Pancreas (tissue), 10 donors: ENCODE results near the gene GOLGA7B. TPM values are rescaled to one million over a fixed set of nuclear protein-coding genes. Genes with fewer than 3 reads are reported as not detected.

ENCODE experiments used
- ATAC-seq, 4 donors: fragments of 200-7000 bp; cut with Tn5 transposase; one replicate each; pipeline versions ENCODE4 v1.8.0 to v1.9.1; 2020; ENCODE audit warnings: mild to moderate bottlenecking in 4 of 4, moderate library complexity in 4 of 4
- DNase-seq, 6 donors: peaks; one replicate each; pipeline ENCODE4 v3.0.0-alpha.2; 2020
- FAIRE-seq: peaks from 2 replicates; lab custom pipeline; 2012; peaks lifted over from hg19 to GRCh38; lab: Jason Lieb, UNC
- H3K27ac ChIP-seq, 4 donors: fragments of 200-600 bp; sonication (generic); 1 replicate in 3 of 4; 2 replicates in 1 of 4; pipeline versions ENCODE4 v1.5.0 to v1.8.0; 2020
- H3K27me3 ChIP-seq, 4 donors: fragments of 200-600 bp; one replicate each; pipeline ENCODE4 v1.8.0; 2021
- H3K36me3 ChIP-seq, 3 donors: fragments of 200-600 bp; sonication (generic) in 1 of 3; one replicate each; pipeline versions ENCODE4 v1.5.0 to v1.8.0; 2020 to 2021
- H3K4me1 ChIP-seq, 3 donors: fragments of 200-600 bp; one replicate each; pipeline ENCODE4 v1.8.0; 2021
- H3K4me3 ChIP-seq, 4 donors: fragments of 200-600 bp; sonication (generic) in 2 of 4; one replicate each; pipeline versions ENCODE4 v1.5.0 to v1.8.0; 2020 to 2021
- H3K9me3 ChIP-seq, 4 donors: fragments of 200-600 bp; one replicate each; pipeline ENCODE4 v1.8.0; 2021
- CTCF ChIP-seq, 4 donors: fragments of 200-600 bp; sonication (generic) in 3 of 4; IDR thresholded peaks; one replicate each; pipeline versions ENCODE4 v1.5.0 to v1.8.0; 2021; ENCODE audit warnings: antibody characterized with exemption in 4 of 4
- WGBS, 2 donors: extraction: QIAGEN DNeasy Blood & Tissue Kit; methylation state at CpG; one replicate each; pipeline ENCODE4 v1.1.7; 2013; 5-methylcytosine and 5-hydroxymethylcytosine counted together
- intact Hi-C, 3 donors: fragments of 100-400 bp; cut with DNase I; formaldehyde crosslinking; loops; one replicate each; pipeline versions ENCODE4 v1.11.1 to v1.14.2; 2022
- polyA plus RNA-seq, 2 donors: library from polyadenylated mRNA; stranded (reverse); fragments of 200-250 nt; gene quantifications; one replicate each; pipeline ENCODE4 v1.2.3, GENCODE V29; 2013
- total RNA-seq, 6 donors: library from RNA; stranded (reverse); fragmentation: NEBNext Ultra II Directional in 4 of 6; extraction: Animal tissue kit (Norgen Biotek cat#: 25700) in 4 of 6; gene quantifications; one replicate each; pipeline versions ENCODE4 v1.2.1 to v1.2.4, GENCODE V29; 2021 to 2023
- donor health status: healthy with polysubstance abuse.
- donor health status: DM: no; HTN: no; CAD: no; lungs with moderate emphysema.
- donor health status: DM: no; HTN: no; CAD: no.
- donor health status: control.
- donor health status: control.
- donor health status: Bipolar disorder and iron deficiency.
- donor health status: DM: yes; HTN: yes; CAD: no.
- donor health status: DM: no; HTN: no; CAD: no.
- donor health status: DM: no; HTN: no; CAD: no.
- donor health status: DM: yes; HTN: yes; CAD: no.

GOLGA7B gene
- total and polyA plus RNA-seq, 8 donors = 2.0 to 38.7 (median 4.8) TPM

- H3K4me1 ChIP-seq = no peaks in the 10 kb centered on the region
- ATAC-seq (peak; percentile 34 to 53 (median 42)), FAIRE-seq (no peak), DNase-seq (no peak)
- H3K9me3 ChIP-seq = no peaks in the 10 kb centered on the region
- H3K4me3 ChIP-seq = no peak overlapping the region
- TF ChIP-seq CTCF (IDR thresholded peaks at IDR 0.05) = no peak
- intact Hi-C loops = loop anchor here in 2 of 3 donors (5.0 kb wide), 1 partner anchor 128 kb away; no protein-coding TSS in a partner anchor
- no peaks in the 10 kb centered on the region for H3K27me3 ChIP-seq
- no peaks in the 10 kb centered on the region for H3K36me3 ChIP-seq
- WGBS, 2 donors = 31 to 34% methylated on average over 10 of the region's 10 CpGs
- H3K27ac ChIP-seq = no peak overlapping the region
Observed at GRCh38 chr10:97914171-97914836, 64.7 kb downstream of the GOLGA7B start.

- H3K4me3 ChIP-seq = no peak overlapping the region
- DNase-seq (peak; percentile 79 to 94 (median 90)), FAIRE-seq (no peak), ATAC-seq (peak; percentile 92 to 97 (median 96))
- no peaks in the 10 kb centered on the region for H3K9me3 ChIP-seq
- H3K27me3 ChIP-seq = no peaks in the 10 kb centered on the region
- no peaks in the 10 kb centered on the region for H3K4me1 ChIP-seq
- no peaks in the 10 kb centered on the region for H3K36me3 ChIP-seq
- WGBS, 2 donors = 5% methylated on average over 11 of the region's 11 CpGs
- H3K27ac ChIP-seq = no peak overlapping the region
- intact Hi-C loops = loop anchor here in 2 of 3 donors (5.0 kb wide), 2 partner anchors 117 to 127 kb away; partner anchors contain the start of gene CRTAC1 (in 1 of the 2)
- peak; percentile 93 to 97 (median 94) for TF ChIP-seq CTCF (IDR thresholded peaks at IDR 0.05)
Observed at GRCh38 chr10:97914837-97915211, 65.2 kb downstream of the GOLGA7B start.

- Histone ChIP-seq H3K36me3 (no peaks in the 10 kb centered on the region), H3K9me3 (no peaks in the 10 kb centered on the region), H3K27ac (no peak overlapping the region), H3K27me3 (no peaks in the 10 kb centered on the region), H3K4me1 (no peaks in the 10 kb centered on the region), H3K4me3 (no peak overlapping the region)
- 57 to 68% methylated on average over 21 of the region's 21 CpGs for WGBS, 2 donors
- intact Hi-C loops = loop anchor here in 1 of 3 donors (5.0 kb wide), 1 partner anchor 117 kb away; the partner anchor contains the start of gene CRTAC1
- no peak for TF ChIP-seq CTCF (IDR thresholded peaks at IDR 0.05)
- ATAC-seq (no peak), FAIRE-seq (no peak), DNase-seq (no peak)
Observed at GRCh38 chr10:97915346-97916131, 65.9 kb downstream of the GOLGA7B start.

GRCh38 chr10:97916586-97916985 is 66.9 kb downstream of the GOLGA7B start:
- DNase-seq = peak in 2 of 6 donors; percentile 30 to 35
- intact Hi-C loops = loop anchor here in 1 of 3 donors (5.0 kb wide), 1 partner anchor 116 kb away; the partner anchor contains the start of gene CRTAC1
- Histone ChIP-seq H3K27ac (peak overlapping the region in 1 of 4 donors; percentile 35), H3K27me3 (no peaks in the 10 kb centered on the region), H3K4me1 (no peaks in the 10 kb centered on the region), H3K9me3 (no peaks in the 10 kb centered on the region), H3K4me3 (no peak overlapping the region), H3K36me3 (no peaks in the 10 kb centered on the region)
- TF ChIP-seq CTCF (IDR thresholded peaks at IDR 0.05) = no peak
- 19 to 23% methylated on average over 4 of the region's 4 CpGs for WGBS, 2 donors
- peak in 3 of 4 donors; percentile 52 to 60 (median 58) for ATAC-seq
- no peak for FAIRE-seq
